IMR-90 (cell line): ENCODE data around the gene MEGF6. TPM values are rescaled to one million over a fixed set of nuclear protein-coding genes. Genes with fewer than 3 reads are reported as not detected.

Source experiments
- ATAC-seq: fragments of 200-7000 bp; cut with Tn5 transposase; 2 replicates; pipeline ENCODE4 v1.9.1; 2020; ENCODE audit warnings: low read depth, mild to moderate bottlenecking, moderate library complexity
- BruUV-seq: library from RNA; stranded (reverse); fragments of 400-500 nt; replicated peaks from 2 replicates; lab custom pipeline; 2021; lab: Mats Ljungman, UMichigan
- CTCF ChIA-PET: fragments of 300-600 bp; formaldehyde crosslinking; extraction: SDS; loops from one replicate; lab custom pipeline; 2021; ENCODE audit warnings: antibody characterized with exemption; lab: Yijun Ruan, JAX
- POLR2A ChIA-PET: fragments of 300-600 bp; sonication (Branson Sonifier 250); formaldehyde crosslinking; loops from one replicate; lab custom pipeline; 2022; ENCODE audit warnings: antibody characterized with exemption; ENCODE audit not compliant: unreplicated experiment; lab: Charles Lee
- DNase-seq: peaks from one replicate; pipeline ENCODE4 v3.0.0; 2013
- H2AFZ ChIP-seq: replicated peaks from 2 replicates; pipeline ENCODE3; 2013; ENCODE audit warnings: low read length, mild to moderate bottlenecking; ENCODE audit not compliant: poor library complexity
- H2AK5ac ChIP-seq: 2 replicates; pipeline ENCODE4 v1.6.1; 2013; ENCODE audit warnings: low read depth, low read length, inconsistent platforms
- H2AK9ac ChIP-seq: replicated peaks from 2 replicates; pipeline ENCODE3; 2013; ENCODE audit warnings: mild to moderate bottlenecking, low read depth, low read length, moderate library complexity; ENCODE audit not compliant: poor library complexity
- H2BK120ac ChIP-seq: 2 replicates; pipeline ENCODE4 v1.6.1; 2013; ENCODE audit warnings: low read depth, low read length, inconsistent platforms
- H2BK15ac ChIP-seq: 3 replicates; pipeline ENCODE4 v1.6.1; 2013; ENCODE audit warnings: low read depth, low read length, inconsistent platforms
- H2BK20ac ChIP-seq: 2 replicates; pipeline ENCODE4 v1.6.1; 2013; ENCODE audit warnings: low read depth, mild to moderate bottlenecking, inconsistent platforms, low read length, moderate library complexity
- H2BK5ac ChIP-seq: 2 replicates; pipeline ENCODE4 v1.6.1; 2013; ENCODE audit warnings: mild to moderate bottlenecking, low read depth, low read length, inconsistent platforms; ENCODE audit not compliant: poor library complexity, severe bottlenecking
- H3K14ac ChIP-seq: replicated peaks from 2 replicates; pipeline ENCODE4 v1.6.1; 2013; ENCODE audit warnings: low read depth, low read length, inconsistent platforms
- H3K18ac ChIP-seq: 2 replicates; pipeline ENCODE4 v1.6.1; 2013; ENCODE audit warnings: low read depth, low read length, control low read depth
- H3K23ac ChIP-seq: 2 replicates; pipeline ENCODE4 v1.6.1; 2013; ENCODE audit warnings: low read depth, low read length, inconsistent platforms
- H3K27ac ChIP-seq: 2 replicates; pipeline ENCODE4 v1.5.1; 2013; ENCODE audit warnings: mild to moderate bottlenecking, control low read depth, low read length; ENCODE audit not compliant: insufficient read depth
- H3K27me3 ChIP-seq: 2 replicates; pipeline ENCODE4 v1.6.1; 2013; ENCODE audit warnings: low read length; ENCODE audit not compliant: control insufficient read depth, insufficient read depth
- H3K36me3 ChIP-seq: 2 replicates; pipeline ENCODE4 v1.6.1; 2013; ENCODE audit warnings: low read length, mixed read lengths; ENCODE audit not compliant: control insufficient read depth, insufficient read depth
- H3K4ac ChIP-seq: 2 replicates; pipeline ENCODE4 v1.6.1; 2013; ENCODE audit warnings: low read depth, low read length, inconsistent platforms
- H3K4me1 ChIP-seq: 2 replicates; pipeline ENCODE4 v1.6.1; 2013; ENCODE audit warnings: low read length, mixed read lengths; ENCODE audit not compliant: control insufficient read depth, insufficient read depth
- H3K4me2 ChIP-seq: 2 replicates; pipeline ENCODE4 v1.6.1; 2013; ENCODE audit warnings: low read depth, mild to moderate bottlenecking, control low read depth, low read length, moderate library complexity
- H3K4me3 ChIP-seq: 2 replicates; pipeline ENCODE4 v1.5.1; 2013; ENCODE audit warnings: low read depth, mild to moderate bottlenecking, control low read depth, low read length, moderate library complexity; ENCODE audit not compliant: insufficient read depth
- H3K56ac ChIP-seq: 2 replicates; pipeline ENCODE4 v1.6.1; 2013; ENCODE audit warnings: low read length, inconsistent platforms; ENCODE audit not compliant: insufficient read depth; ENCODE audit errors: extremely low read depth
- H3K79me1 ChIP-seq, 2 experiments: 2 replicates each; pipeline ENCODE4 v1.6.1; 2013; ENCODE audit warnings: low read length in 2 of 2, inconsistent platforms in 1 of 2, low read depth in 1 of 2
- H3K9ac ChIP-seq: 2 replicates; pipeline ENCODE4 v1.6.1; 2013; ENCODE audit warnings: low read depth, low read length, control low read depth
- H3K9me1 ChIP-seq: 2 replicates; pipeline ENCODE4 v1.6.1; 2013; ENCODE audit warnings: low read length, inconsistent platforms; ENCODE audit not compliant: insufficient read depth
- H3K9me3 ChIP-seq: 2 replicates; pipeline ENCODE4 v1.6.1; 2013; ENCODE audit warnings: low read length; ENCODE audit not compliant: control insufficient read depth, insufficient read depth
- H4K20me1 ChIP-seq: 2 replicates; pipeline ENCODE4 v1.6.1; 2013; ENCODE audit warnings: low read length, inconsistent platforms; ENCODE audit not compliant: insufficient read depth
- H4K5ac ChIP-seq: 2 replicates; pipeline ENCODE4 v1.6.1; 2013; ENCODE audit warnings: mild to moderate bottlenecking, low read depth, low read length, control low read depth
- H4K8ac ChIP-seq, 2 experiments: 2 replicates each; pipeline ENCODE4 v1.6.1; 2013; ENCODE audit warnings: low read depth in 2 of 2, low read length in 2 of 2, control low read depth in 1 of 2, inconsistent platforms in 1 of 2
- H4K91ac ChIP-seq: 2 replicates; pipeline ENCODE4 v1.6.1; 2013; ENCODE audit warnings: low read depth, low read length, inconsistent platforms; ENCODE audit not compliant: insufficient read depth
- CEBPB ChIP-seq: IDR thresholded peaks from 2 replicates; pipeline ENCODE4 v1.6.1; 2012; ENCODE audit warnings: low read depth, low read length, improper control_type of control experiment
- CHD1 ChIP-seq: IDR thresholded peaks from 2 replicates; pipeline ENCODE4 v1.6.1; 2012; ENCODE audit warnings: low read depth, low read length, improper control_type of control experiment
- FOS ChIP-seq: fragments of 150-350 bp; IDR thresholded peaks from 2 replicates; pipeline ENCODE4 v1.6.1; 2016; ENCODE audit warnings: low read depth, low read length
- MAZ ChIP-seq: IDR thresholded peaks from 2 replicates; pipeline ENCODE4 v1.6.1; 2012; ENCODE audit warnings: low read depth, mild to moderate bottlenecking, low read length, improper control_type of control experiment, moderate library complexity, borderline replicate concordance
- MXI1 ChIP-seq: IDR thresholded peaks from 2 replicates; pipeline ENCODE4 v1.6.1; 2012; ENCODE audit warnings: low read depth, mild to moderate bottlenecking, low read length, moderate library complexity, borderline replicate concordance
- NFE2L2 ChIP-seq: fragments of 150-350 bp; IDR thresholded peaks from 2 replicates; pipeline ENCODE4 v1.6.1; 2016; ENCODE audit warnings: low read depth, mild to moderate bottlenecking, low read length
- POLR2A ChIP-seq: IDR thresholded peaks from 2 replicates; pipeline ENCODE4 v1.6.1; 2012; ENCODE audit warnings: mild to moderate bottlenecking, low read depth, low read length
- RAD21 ChIP-seq: IDR thresholded peaks from 2 replicates; pipeline ENCODE4 v1.6.1; 2012; ENCODE audit warnings: low read length, improper control_type of control experiment
- RCOR1 ChIP-seq: IDR thresholded peaks from 2 replicates; pipeline ENCODE4 v1.6.1; 2012; ENCODE audit warnings: mild to moderate bottlenecking, low read length, improper control_type of control experiment; ENCODE audit not compliant: insufficient replicate concordance
- RFX5 ChIP-seq: IDR thresholded peaks from 2 replicates; pipeline ENCODE4 v1.8.0; 2012; ENCODE audit warnings: low read depth, mild to moderate bottlenecking, low read length, moderate library complexity
- SMC3 ChIP-seq: fragments of 150-350 bp; IDR thresholded peaks from 2 replicates; pipeline ENCODE4 v1.6.1; 2016; ENCODE audit warnings: low read depth, mild to moderate bottlenecking, antibody characterized with exemption, low read length, moderate library complexity
- WGBS, 2 experiments: methylation state at CpG; one replicate each; pipeline versions ENCODE4 v1.1.5 to v1.1.7; 2013; ENCODE audit warnings: missing lambda C conversion rate in 2 of 2; ENCODE audit not compliant: insufficient read length in 1 of 2; ENCODE audit errors: extremely low coverage in 2 of 2; 5-methylcytosine and 5-hydroxymethylcytosine counted together
- dilution Hi-C: fragments of 300-500 bp; cut with HindIII; formaldehyde crosslinking; loops from one replicate; pipeline ENCODE4 v1.14.3; 2018; ENCODE audit warnings: low sequenced_read_pairs; ENCODE audit not compliant: unreplicated experiment
- in situ Hi-C: fragments of 300-500 bp; cut with MboI; formaldehyde crosslinking; loops from 3 replicates; pipeline ENCODE4 v1.14.3; 2019; ENCODE audit warnings: low sequenced_read_pairs, inconsistent platforms, mixed read lengths
- intact Hi-C: fragments of 100-400 bp; cut with micrococcal nuclease; formaldehyde crosslinking; loops from 2 replicates; pipeline ENCODE4 v1.10.0; 2022
- polyA plus RNA-seq, 3 experiments: library from polyadenylated mRNA; depleted of rRNA; stranded (reverse); fragments of >200 nt; gene quantifications; 2 replicates each; pipeline ENCODE4 v1.2.3, GENCODE V29; 2012; ENCODE audit warnings: low replicate concordance in 1 of 3
- total RNA-seq: library from RNA; depleted of rRNA; stranded (reverse); fragments of >200 nt; gene quantifications from 2 replicates; pipeline ENCODE4 v1.2.3, GENCODE V29; 2012
- TF ChIP-seq, protein P1 (sequence below): fragments of 150-350 bp; IDR thresholded peaks from 2 replicates; pipeline ENCODE4 v1.6.1; 2016; ENCODE audit warnings: low read depth, mild to moderate bottlenecking, low read length, moderate library complexity, borderline replicate concordance
- TF ChIP-seq, protein P2 (sequence below): conservative IDR thresholded peaks from 2 replicates; pipeline ENCODE4 v1.5.1; 2012; ENCODE audit warnings: mild to moderate bottlenecking, low read depth, low read length, improper control_type of control experiment
- TF ChIP-seq, protein P3 (sequence below): fragments of 150-350 bp; IDR thresholded peaks from 2 replicates; pipeline ENCODE4 v1.6.1; 2017; ENCODE audit warnings: mild to moderate bottlenecking, antibody characterized with exemption, low read length, low read depth

The MEGF6 gene
- total and polyA plus RNA-seq, 2 of the 4 experiments (the other 2 are of a cell fraction), result 0.72 to 4.1 TPM

DNA sequence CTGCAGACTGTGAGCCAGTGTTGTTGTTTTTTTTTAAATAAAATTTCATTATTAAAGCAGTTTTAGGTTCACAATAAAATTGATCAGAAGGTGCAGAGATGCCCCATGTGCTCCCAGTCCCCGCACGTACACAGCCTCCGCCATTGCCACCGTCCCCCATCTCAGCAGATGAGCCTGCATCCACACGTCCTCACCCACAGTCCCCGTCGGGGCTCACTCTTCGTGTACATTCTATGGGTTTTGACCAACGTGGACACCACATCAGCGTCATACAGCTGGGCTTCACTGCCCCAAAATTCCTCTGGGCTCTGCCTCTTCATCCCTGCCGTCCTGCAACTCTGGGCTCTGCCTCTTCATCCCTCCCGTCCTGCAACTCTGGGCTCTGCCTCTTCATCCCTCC lies 168.4 kb downstream of the MEGF6 start:
- BruUV-seq, result no TSS peak

More for the DNA sequence above, 168.4 kb downstream of the MEGF6 start:
- H3K36me3 ChIP-seq, result no peaks in the 10 kb centered on the region
- H4K20me1 ChIP-seq, result no peaks in the 10 kb centered on the region
- peaks cover 34% of the 10 kb centered on the region for H3K27me3 ChIP-seq
- DNase-seq, result no peak
- in situ Hi-C loops (no loop called here), dilution Hi-C loops (no loop called here), intact Hi-C loops (no loop called here)
- no peaks in the 10 kb centered on the region for H3K79me1 ChIP-seq
- no peak overlapping the region for H3K9ac ChIP-seq
- no peak overlapping the region for H3K4me2 ChIP-seq
- 67% methylated on average over 12 of the region's 12 CpGs; no CpG with 5 or more reads in 1 of the 2 experiments for WGBS, 2 experiments
- no peak overlapping the region for H2AK9ac ChIP-seq
- no peak overlapping the region for H3K56ac ChIP-seq
- no peak overlapping the region for H3K23ac ChIP-seq
- CTCF ChIA-PET, result no interaction called here
- H3K9me3 ChIP-seq, result no peaks in the 10 kb centered on the region; the same call in 1 of the 2 replicates
- H2AFZ ChIP-seq, result no peak overlapping the region
- no peak overlapping the region for H2BK15ac ChIP-seq
- ATAC-seq, result no peak
- no peak overlapping the region for H3K27ac ChIP-seq
- H2BK120ac ChIP-seq, result no peak overlapping the region
- no peak overlapping the region for H3K4ac ChIP-seq
- no peak overlapping the region for H3K4me3 ChIP-seq
- no peaks in the 10 kb centered on the region for H3K4me1 ChIP-seq
- H2BK20ac ChIP-seq, result no peak overlapping the region
- TF ChIP-seq RCOR1 (no peak), MAZ (no peak), NFE2L2 (no peak), RAD21 (no peak), FOS (no peak), SMC3 (no peak), MXI1 (no peak), POLR2A (no peak), RFX5 (no peak), CHD1 (no peak), CEBPB (no peak)
- TF ChIP-seq, protein P1, sequence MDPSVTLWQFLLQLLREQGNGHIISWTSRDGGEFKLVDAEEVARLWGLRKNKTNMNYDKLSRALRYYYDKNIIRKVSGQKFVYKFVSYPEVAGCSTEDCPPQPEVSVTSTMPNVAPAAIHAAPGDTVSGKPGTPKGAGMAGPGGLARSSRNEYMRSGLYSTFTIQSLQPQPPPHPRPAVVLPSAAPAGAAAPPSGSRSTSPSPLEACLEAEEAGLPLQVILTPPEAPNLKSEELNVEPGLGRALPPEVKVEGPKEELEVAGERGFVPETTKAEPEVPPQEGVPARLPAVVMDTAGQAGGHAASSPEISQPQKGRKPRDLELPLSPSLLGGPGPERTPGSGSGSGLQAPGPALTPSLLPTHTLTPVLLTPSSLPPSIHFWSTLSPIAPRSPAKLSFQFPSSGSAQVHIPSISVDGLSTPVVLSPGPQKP, result no peak
- TF ChIP-seq, protein P2, sequence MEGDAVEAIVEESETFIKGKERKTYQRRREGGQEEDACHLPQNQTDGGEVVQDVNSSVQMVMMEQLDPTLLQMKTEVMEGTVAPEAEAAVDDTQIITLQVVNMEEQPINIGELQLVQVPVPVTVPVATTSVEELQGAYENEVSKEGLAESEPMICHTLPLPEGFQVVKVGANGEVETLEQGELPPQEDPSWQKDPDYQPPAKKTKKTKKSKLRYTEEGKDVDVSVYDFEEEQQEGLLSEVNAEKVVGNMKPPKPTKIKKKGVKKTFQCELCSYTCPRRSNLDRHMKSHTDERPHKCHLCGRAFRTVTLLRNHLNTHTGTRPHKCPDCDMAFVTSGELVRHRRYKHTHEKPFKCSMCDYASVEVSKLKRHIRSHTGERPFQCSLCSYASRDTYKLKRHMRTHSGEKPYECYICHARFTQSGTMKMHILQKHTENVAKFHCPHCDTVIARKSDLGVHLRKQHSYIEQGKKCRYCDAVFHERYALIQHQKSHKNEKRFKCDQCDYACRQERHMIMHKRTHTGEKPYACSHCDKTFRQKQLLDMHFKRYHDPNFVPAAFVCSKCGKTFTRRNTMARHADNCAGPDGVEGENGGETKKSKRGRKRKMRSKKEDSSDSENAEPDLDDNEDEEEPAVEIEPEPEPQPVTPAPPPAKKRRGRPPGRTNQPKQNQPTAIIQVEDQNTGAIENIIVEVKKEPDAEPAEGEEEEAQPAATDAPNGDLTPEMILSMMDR, result no peak
- TF ChIP-seq, protein P3, sequence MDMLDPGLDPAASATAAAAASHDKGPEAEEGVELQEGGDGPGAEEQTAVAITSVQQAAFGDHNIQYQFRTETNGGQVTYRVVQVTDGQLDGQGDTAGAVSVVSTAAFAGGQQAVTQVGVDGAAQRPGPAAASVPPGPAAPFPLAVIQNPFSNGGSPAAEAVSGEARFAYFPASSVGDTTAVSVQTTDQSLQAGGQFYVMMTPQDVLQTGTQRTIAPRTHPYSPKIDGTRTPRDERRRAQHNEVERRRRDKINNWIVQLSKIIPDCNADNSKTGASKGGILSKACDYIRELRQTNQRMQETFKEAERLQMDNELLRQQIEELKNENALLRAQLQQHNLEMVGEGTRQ, result no peak
- H4K5ac ChIP-seq, result no peak overlapping the region
- no peak overlapping the region for H2BK5ac ChIP-seq
- H4K8ac ChIP-seq, result no peak overlapping the region
- POLR2A ChIA-PET, result no interaction called here
- no peaks in the 10 kb centered on the region for H3K9me1 ChIP-seq
- H3K18ac ChIP-seq, result no peak overlapping the region
- H3K14ac ChIP-seq, result no peak overlapping the region
- H2AK5ac ChIP-seq, result no peak overlapping the region
- H4K91ac ChIP-seq, result no peak overlapping the region
